GM21619 (cell line): ENCODE measurements around the gene RNF111.
"Not testable (repeated sequence)": the region's sequence is repeated elsewhere in the genome, so short reads cannot be mapped to it uniquely, and the experiment has no call there.

Experiments
- ATAC-seq: cut with Tn5 transposase; IDR thresholded peaks from one replicate; pipeline ENCODE4 v1.9.1; 2021; ENCODE audit not compliant: unreplicated experiment

Gene RNF111

DNA sequence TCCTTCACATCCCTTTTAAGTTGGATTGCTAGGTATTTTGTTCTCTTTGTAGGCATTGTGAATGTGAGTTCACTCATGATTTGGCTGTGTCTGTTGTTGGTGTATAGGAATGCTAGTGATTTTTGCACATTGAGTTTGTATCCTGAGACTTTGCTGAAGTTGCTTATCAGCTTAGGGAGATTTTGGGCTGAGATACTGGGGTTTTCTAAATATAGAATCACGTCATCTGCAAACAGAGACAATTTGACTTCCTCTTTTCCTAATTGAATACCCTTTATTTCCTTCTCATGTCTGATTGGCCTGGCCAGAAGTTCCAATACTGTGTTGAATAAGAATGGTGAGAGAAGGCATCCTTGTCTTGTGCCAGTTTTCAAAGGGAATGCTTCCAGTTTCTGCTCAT lies 139.8 kb downstream of the RNF111 start:
- not testable (repeated sequence) for ATAC-seq

DNA sequence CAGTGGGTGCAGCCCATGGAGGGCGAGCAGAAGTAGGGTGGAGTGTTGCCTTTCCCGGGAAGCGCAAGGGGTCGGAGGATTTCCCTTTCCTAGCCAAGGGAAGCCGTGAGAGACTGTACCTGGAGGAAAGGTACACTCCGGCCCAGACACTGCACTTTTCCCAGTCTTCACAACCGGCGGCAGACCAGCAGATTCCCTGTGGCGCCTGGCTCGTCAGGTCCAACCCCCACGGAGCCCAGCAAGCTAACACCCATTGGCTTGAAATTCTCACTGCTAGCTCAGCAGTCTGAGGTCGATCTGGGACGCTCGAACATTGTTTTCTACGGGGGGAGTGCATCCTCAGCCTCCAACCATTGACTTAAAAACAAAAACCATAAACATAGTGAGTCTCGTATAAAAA lies 144.0 kb downstream of the RNF111 start:
- no peak for ATAC-seq

GRCh38 chr15:59131969-59132562 lies 144.6 kb downstream of the RNF111 start:
- ATAC-seq: no peak

- no peak for ATAC-seq
These were observed 146.5 kb downstream of the RNF111 start for GRCh38 chr15:59133929-59134427.

DNA sequence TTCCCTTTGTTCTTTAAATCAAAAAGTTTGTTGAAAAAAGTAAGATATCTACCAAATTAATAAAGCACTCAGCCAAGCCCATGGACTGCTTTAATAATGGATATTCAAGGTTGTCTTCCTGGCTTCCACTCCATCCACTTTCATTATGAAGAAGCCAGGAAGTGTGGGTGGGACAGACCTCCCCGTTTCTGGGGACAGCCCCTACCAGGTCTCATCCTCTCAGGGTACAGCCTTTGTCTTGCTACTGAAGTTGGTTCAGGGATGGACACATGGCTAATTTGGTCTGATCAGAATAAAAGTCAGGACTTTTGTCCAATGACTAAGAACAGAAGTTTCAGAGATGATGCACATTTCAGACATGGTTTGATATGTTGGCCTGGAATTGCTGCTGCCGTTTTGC lies 150.1 kb downstream of the RNF111 start:
- ATAC-seq: no peak

- ATAC-seq: peak; percentile 64
These were observed 150.8 kb downstream of the RNF111 start for GRCh38 chr15:59138243-59138642.

DNA sequence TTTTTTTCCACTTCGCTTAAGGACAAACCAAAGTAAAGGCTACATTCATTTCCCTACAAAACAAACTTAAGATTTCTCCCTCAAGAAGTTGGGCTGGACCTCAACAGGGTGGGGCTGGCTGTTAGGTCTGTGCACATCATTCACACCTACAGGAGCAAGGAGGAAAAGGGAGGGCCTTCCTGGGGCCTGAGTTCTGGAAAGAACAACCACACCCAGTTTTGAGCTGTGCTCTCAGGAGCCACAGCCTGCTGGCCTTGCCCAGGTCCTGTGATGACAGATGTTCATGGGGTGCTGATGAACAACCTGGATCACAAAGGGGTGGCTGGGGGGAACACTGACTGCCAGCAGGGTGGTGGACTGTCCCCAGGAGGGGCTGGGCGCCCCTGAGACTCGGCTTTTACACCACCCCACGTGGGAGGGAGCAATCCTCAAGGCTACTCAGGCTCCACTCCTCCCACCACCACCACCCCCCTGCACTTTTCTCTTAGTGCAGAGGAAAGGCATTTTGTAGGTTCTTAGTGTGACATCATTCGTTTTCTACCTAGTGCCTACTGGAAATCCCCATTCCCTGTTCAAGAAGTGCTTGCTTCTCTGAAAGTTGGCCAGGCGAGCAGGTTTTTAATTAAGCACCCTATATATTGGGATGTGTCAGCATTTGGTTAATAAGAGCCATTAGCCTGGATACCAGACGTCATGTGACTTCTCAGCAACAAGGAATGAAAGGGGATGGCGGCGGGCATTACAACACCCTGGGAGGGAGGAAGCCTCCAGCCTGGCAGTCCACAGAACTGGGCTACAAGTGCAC lies 153.2 kb downstream of the RNF111 start:
- ATAC-seq: no peak

GRCh38 chr15:59143281-59143680 lies 155.8 kb downstream of the RNF111 start:
- no peak for ATAC-seq

DNA sequence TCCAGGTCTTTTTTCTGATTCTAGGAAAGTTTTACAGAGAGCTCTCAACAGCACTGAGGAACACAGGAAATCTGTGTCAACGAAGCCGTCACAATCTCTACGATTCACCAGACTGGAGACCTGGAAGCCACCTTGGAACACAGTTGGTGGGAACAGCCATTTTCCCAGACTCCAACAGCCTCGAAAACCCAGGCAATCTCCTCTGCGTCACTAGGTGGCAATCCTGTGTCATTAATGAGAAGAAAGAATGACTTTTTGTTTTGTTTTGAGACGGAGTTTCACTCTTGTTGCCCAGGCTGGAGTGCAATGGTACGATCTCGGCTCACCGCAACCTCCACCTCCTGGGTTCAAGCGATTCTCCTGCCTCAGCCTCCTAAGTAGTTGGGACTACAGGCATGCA lies 157.1 kb downstream of the RNF111 start:
- not testable (repeated sequence) for ATAC-seq
